H1 (cell line): ENCODE measurements around the gene EFCAB6. TPM values are rescaled to one million over a fixed set of nuclear protein-coding genes. Genes with fewer than 3 reads are reported as not detected.

ENCODE experiments used
- CTCF ChIA-PET: fragments of 300-600 bp; sonication (Branson Sonifier 250); formaldehyde crosslinking; loops from one replicate; lab custom pipeline; 2021; ENCODE audit not compliant: partially characterized antibody; lab: Charles Lee
- POLR2A ChIA-PET: fragments of 300-600 bp; sonication (Branson Sonifier 250); formaldehyde crosslinking; loops from one replicate; lab custom pipeline; 2021; ENCODE audit warnings: inconsistent platforms; ENCODE audit not compliant: partially characterized antibody; lab: Charles Lee
- DNase-seq, 2 experiments: peaks; one replicate each; pipeline versions ENCODE4 v3.0.0 to v3.0.0-alpha.2; 2010 to 2022; ENCODE audit warnings: low spot score in 2 of 2, low read depth in 1 of 2, mixed read lengths in 1 of 2
- FAIRE-seq: peaks from 2 replicates; lab custom pipeline; 2011; peaks lifted over from hg19 to GRCh38; lab: Jason Lieb, UNC
- H2AFZ ChIP-seq: 2 replicates; pipeline ENCODE4 v1.8.1; 2012; ENCODE audit warnings: low read length, inconsistent platforms
- H2AK5ac ChIP-seq: 2 replicates; pipeline ENCODE4 v1.6.1; 2013; ENCODE audit warnings: low read depth, low read length
- H2BK120ac ChIP-seq: replicated peaks from 2 replicates; pipeline ENCODE3; 2013; ENCODE audit warnings: low read depth, low read length, inconsistent platforms
- H2BK12ac ChIP-seq: 2 replicates; pipeline ENCODE4 v1.6.1; 2013; ENCODE audit warnings: low read depth, low read length
- H2BK15ac ChIP-seq: 2 replicates; pipeline ENCODE4 v1.6.1; 2013; ENCODE audit warnings: low read length
- H2BK20ac ChIP-seq: 2 replicates; pipeline ENCODE4 v1.6.1; 2013; ENCODE audit warnings: low read length
- H2BK5ac ChIP-seq: 2 replicates; pipeline ENCODE4 v1.6.1; 2013; ENCODE audit warnings: low read depth, low read length
- H3K14ac ChIP-seq: 2 replicates; pipeline ENCODE4 v1.6.1; 2013; ENCODE audit warnings: inconsistent platforms; ENCODE audit not compliant: insufficient read length
- H3K18ac ChIP-seq: 2 replicates; pipeline ENCODE4 v1.6.1; 2013; ENCODE audit warnings: low read length; ENCODE audit errors: extremely low read depth
- H3K23ac ChIP-seq: 2 replicates; pipeline ENCODE4 v1.6.1; 2013; ENCODE audit warnings: inconsistent platforms; ENCODE audit not compliant: insufficient read length
- H3K23me2 ChIP-seq: 2 replicates; pipeline ENCODE4 v1.6.1; 2013; ENCODE audit warnings: low read depth, low read length
- H3K27ac ChIP-seq: 2 replicates; pipeline ENCODE4 v1.6.1; 2011; ENCODE audit warnings: low read depth, low read length, inconsistent platforms
- H3K27me3 ChIP-seq, 4 experiments: replicated peaks in 1 of 4; 1 replicate in 1 of 4; 2 replicates in 3 of 4; pipeline versions ENCODE4 v1.6.1 to v1.8.1; 2011 to 2013; ENCODE audit warnings: low read length in 3 of 4, mild to moderate bottlenecking in 3 of 4, inconsistent platforms in 2 of 4, mixed read lengths in 2 of 4, moderate library complexity in 1 of 4; ENCODE audit not compliant: control insufficient read depth in 3 of 4, insufficient read depth in 3 of 4; ENCODE audit errors: extremely low read depth in 1 of 4
- H3K36me3 ChIP-seq, 4 experiments: 2 replicates each; pipeline versions ENCODE4 v1.6.1 to v1.8.1; 2011 to 2013; ENCODE audit warnings: mild to moderate bottlenecking in 4 of 4, low read length in 3 of 4, moderate library complexity in 2 of 4, control low read depth in 1 of 4, inconsistent platforms in 1 of 4; ENCODE audit not compliant: insufficient read depth in 4 of 4, control insufficient read depth in 2 of 4
- H3K4ac ChIP-seq: replicated peaks from 2 replicates; pipeline ENCODE3; 2013; ENCODE audit warnings: low read length, low read depth, mixed read lengths, inconsistent platforms; ENCODE audit not compliant: insufficient read length
- H3K4me1 ChIP-seq, 4 experiments: replicated peaks in 1 of 4; 1 replicate in 1 of 4; 2 replicates in 3 of 4; pipeline versions ENCODE4 v1.6.1 to v1.8.1; 2011 to 2013; ENCODE audit warnings: low read length in 3 of 4, inconsistent platforms in 2 of 4, mixed read lengths in 1 of 4; ENCODE audit not compliant: insufficient read depth in 4 of 4, control insufficient read depth in 3 of 4
- H3K4me2 ChIP-seq, 2 experiments: 2 replicates each; pipeline versions ENCODE4 v1.6.1 to v1.8.1; 2011 to 2013; ENCODE audit warnings: low read depth in 2 of 2, low read length in 2 of 2, control low read depth in 1 of 2, inconsistent platforms in 1 of 2, mild to moderate bottlenecking in 1 of 2; ENCODE audit not compliant: insufficient read depth in 1 of 2
- H3K4me3 ChIP-seq, 4 experiments: fragments of 200-600, 300-600 bp in 1 of 4; sonication (generic), shearing (Covaris generic), sonication (Bioruptor Twin) in 1 of 4; 2 replicates each; pipeline versions ENCODE4 v1.5.1 to v1.8.1; 2011 to 2016; ENCODE audit warnings: low read length in 4 of 4, low read depth in 3 of 4, control low read depth in 2 of 4, inconsistent platforms in 2 of 4, mild to moderate bottlenecking in 2 of 4, mixed read lengths in 1 of 4, moderate library complexity in 1 of 4; ENCODE audit not compliant: insufficient read depth in 2 of 4; ENCODE audit errors: extremely low read depth in 1 of 4
- H3K56ac ChIP-seq: replicated peaks from 2 replicates; pipeline ENCODE3; 2013; ENCODE audit warnings: low read depth, mild to moderate bottlenecking, mixed read lengths, low read length, inconsistent platforms; ENCODE audit not compliant: insufficient read length
- H3K79me1 ChIP-seq: 2 replicates; pipeline ENCODE4 v1.6.1; 2013; ENCODE audit warnings: low read depth, low read length, control low read depth
- H3K79me2 ChIP-seq, 2 experiments: 2 replicates each; pipeline versions ENCODE4 v1.6.1 to v1.8.1; 2012 to 2013; ENCODE audit warnings: low read length in 2 of 2, mild to moderate bottlenecking in 2 of 2, inconsistent platforms in 1 of 2; ENCODE audit not compliant: insufficient read depth in 2 of 2, control insufficient read depth in 1 of 2
- H3K9ac ChIP-seq, 4 experiments: replicated peaks in 1 of 4; 1 replicate in 1 of 4; 2 replicates in 3 of 4; pipeline versions ENCODE4 v1.6.1 to v1.8.1; 2011 to 2013; ENCODE audit warnings: low read depth in 3 of 4, low read length in 3 of 4, control low read depth in 2 of 4, mild to moderate bottlenecking in 2 of 4, moderate library complexity in 2 of 4, inconsistent platforms in 1 of 4; ENCODE audit errors: extremely low read depth in 1 of 4
- H3K9me3 ChIP-seq, 2 experiments: 2 replicates each; pipeline versions ENCODE4 v1.6.1 to v1.8.1; 2012 to 2013; ENCODE audit warnings: mild to moderate bottlenecking in 2 of 2, moderate library complexity in 2 of 2, control low read depth in 1 of 2, inconsistent platforms in 1 of 2, low read depth in 1 of 2, low read length in 1 of 2, mixed read lengths in 1 of 2; ENCODE audit not compliant: insufficient read depth in 2 of 2
- H4K20me1 ChIP-seq, 2 experiments: replicated peaks in 1 of 2; 2 replicates each; pipeline versions ENCODE3 to v1.8.1; 2011 to 2013; ENCODE audit warnings: inconsistent platforms in 2 of 2, low read length in 2 of 2, mild to moderate bottlenecking in 1 of 2; ENCODE audit not compliant: insufficient read depth in 2 of 2, control insufficient read depth in 1 of 2
- H4K5ac ChIP-seq: 2 replicates; pipeline ENCODE4 v1.6.1; 2013; ENCODE audit warnings: low read length, low read depth, mixed read lengths, inconsistent platforms; ENCODE audit not compliant: insufficient read length
- H4K8ac ChIP-seq: 2 replicates; pipeline ENCODE4 v1.8.0; 2013; ENCODE audit warnings: mild to moderate bottlenecking, moderate library complexity, low read length, inconsistent platforms; ENCODE audit not compliant: insufficient read depth; ENCODE audit errors: extremely low read depth
- H4K91ac ChIP-seq: replicated peaks from 2 replicates; pipeline ENCODE3; 2013; ENCODE audit warnings: low read length, mixed read lengths, inconsistent platforms; ENCODE audit not compliant: insufficient read length
- EZH2 ChIP-seq: fragments of 200-600 bp; sonication (generic); IDR thresholded peaks from 2 replicates; pipeline ENCODE4 v1.7.1; 2012; ENCODE audit warnings: low read depth, mild to moderate bottlenecking, moderate library complexity, low read length, inconsistent platforms; ENCODE audit not compliant: severe bottlenecking
- GTF2F1 ChIP-seq: IDR thresholded peaks from 2 replicates; pipeline ENCODE4 v1.6.1; 2012; ENCODE audit warnings: low read depth, low read length, improper control_type of control experiment, borderline replicate concordance
- HDAC2 ChIP-seq, 2 experiments: fragments of 300-600 bp in 1 of 2; sonication (generic) in 1 of 2; IDR thresholded peaks; 2 replicates each; pipeline ENCODE4 v1.6.1; 2011 to 2012; ENCODE audit warnings: low read depth in 2 of 2, low read length in 2 of 2, mild to moderate bottlenecking in 2 of 2, moderate library complexity in 2 of 2, borderline replicate concordance in 1 of 2, inconsistent platforms in 1 of 2
- WGBS, 2 experiments: shearing (Covaris generic) in 1 of 2; methylation state at CpG; one replicate each; pipeline versions ENCODE4 v1.1.6 to v1.1.7; 2013 to 2015; ENCODE audit warnings: low lambda C conversion rate in 2 of 2, mixed read lengths in 2 of 2, inconsistent platforms in 1 of 2, low coverage in 1 of 2, missing lambda C conversion rate in 1 of 2; ENCODE audit not compliant: insufficient replicate concordance in 2 of 2, insufficient coverage in 1 of 2, insufficient read length in 1 of 2; ENCODE audit errors: extremely low coverage in 1 of 2, missing lambda C conversion rate in 1 of 2; 5-methylcytosine and 5-hydroxymethylcytosine counted together
- polyA plus RNA-seq, 7 experiments: library from polyadenylated mRNA; depleted of rRNA in 3 of 7; stranded (reverse) in 5 of 7; unstranded in 2 of 7; fragments of >200 nt in 5 of 7; fragments of 200-250 nt in 2 of 7; gene quantifications; 1 replicate in 5 of 7; 2 replicates in 1 of 7; 4 replicates in 1 of 7; pipeline versions ENCODE4 v1.2.1 to v1.2.3, GENCODE V29; 2011 to 2013; ENCODE audit warnings: missing spikeins in 2 of 7, mixed read lengths in 2 of 7
- total RNA-seq: library from RNA; stranded (reverse); fragmentation: NEBNext Ultra II Directional; extraction: Animal tissue kit (Norgen Biotek cat#: 25700); gene quantifications from 2 replicates; pipeline ENCODE4 v1.2.1, GENCODE V29; 2021

Gene EFCAB6
- total and polyA plus RNA-seq, 2 of the 8 experiments (the other 6 are each of a cell fraction or from before 2014, with no cell fraction given) = 0.32 to 1.7 TPM

- Histone ChIP-seq H3K23ac (no peak overlapping the region), H3K4me2 (no peak overlapping the region), H2AK5ac (no peak overlapping the region), H3K4me3 (no peak overlapping the region), H2BK20ac (no peak overlapping the region), H2AFZ (no peak overlapping the region), H4K8ac (no peak overlapping the region), H3K27ac (no peak overlapping the region), H3K36me3 (no peaks in the 10 kb centered on the region), H2BK5ac (no peak overlapping the region), H3K9ac (no peak overlapping the region), H3K79me2 (no peaks in the 10 kb centered on the region), H3K4me1 (peaks cover 0 to 4% (median 0%) of the 10 kb centered on the region in 4 experiments; a peak in 4 of 7 replicates), H3K27me3 (no peaks in the 10 kb centered on the region), H3K79me1 (no peaks in the 10 kb centered on the region), H3K4ac (no peak overlapping the region), H4K91ac (no peak overlapping the region), H2BK12ac (no peak overlapping the region), H4K5ac (no peak overlapping the region), H2BK120ac (no peak overlapping the region), H2BK15ac (no peak overlapping the region), H3K18ac (no peak overlapping the region; the same call in 1 of the 2 replicates), H3K56ac (no peak overlapping the region), H3K14ac (no peak overlapping the region), H4K20me1 (no peaks in the 10 kb centered on the region), H3K9me3 (no peaks in the 10 kb centered on the region; a peak in 2 of 4 replicates), H3K23me2 (no peaks in the 10 kb centered on the region)
- DNase-seq (no peak), FAIRE-seq (no peak)
- ChIA-PET CTCF (no interaction called here), POLR2A (no interaction called here)
- WGBS, 2 experiments = 93% methylated on average over 18 of the region's 18 CpGs; no CpG with 5 or more reads in 1 of the 2 experiments
- TF ChIP-seq HDAC2 (IDR thresholded peaks at IDR 0.05; ENCODE audit: borderline replicate concordance in 1 of 2, low read depth in 2 of 2, low read length in 2 of 2) (no peak), EZH2 (no peak), GTF2F1 (no peak)
Observed at GRCh38 chr22:43560651-43561050, 251.5 kb downstream of the EFCAB6 start.
